NCI-H524 (cell line): ENCODE results near the gene C17orf107.

Source experiments
- DNase-seq, 2 experiments: peaks; one replicate each; lab custom pipeline; 2025; lab: John Stamatoyannopoulos, UW

The C17orf107 gene

DNA sequence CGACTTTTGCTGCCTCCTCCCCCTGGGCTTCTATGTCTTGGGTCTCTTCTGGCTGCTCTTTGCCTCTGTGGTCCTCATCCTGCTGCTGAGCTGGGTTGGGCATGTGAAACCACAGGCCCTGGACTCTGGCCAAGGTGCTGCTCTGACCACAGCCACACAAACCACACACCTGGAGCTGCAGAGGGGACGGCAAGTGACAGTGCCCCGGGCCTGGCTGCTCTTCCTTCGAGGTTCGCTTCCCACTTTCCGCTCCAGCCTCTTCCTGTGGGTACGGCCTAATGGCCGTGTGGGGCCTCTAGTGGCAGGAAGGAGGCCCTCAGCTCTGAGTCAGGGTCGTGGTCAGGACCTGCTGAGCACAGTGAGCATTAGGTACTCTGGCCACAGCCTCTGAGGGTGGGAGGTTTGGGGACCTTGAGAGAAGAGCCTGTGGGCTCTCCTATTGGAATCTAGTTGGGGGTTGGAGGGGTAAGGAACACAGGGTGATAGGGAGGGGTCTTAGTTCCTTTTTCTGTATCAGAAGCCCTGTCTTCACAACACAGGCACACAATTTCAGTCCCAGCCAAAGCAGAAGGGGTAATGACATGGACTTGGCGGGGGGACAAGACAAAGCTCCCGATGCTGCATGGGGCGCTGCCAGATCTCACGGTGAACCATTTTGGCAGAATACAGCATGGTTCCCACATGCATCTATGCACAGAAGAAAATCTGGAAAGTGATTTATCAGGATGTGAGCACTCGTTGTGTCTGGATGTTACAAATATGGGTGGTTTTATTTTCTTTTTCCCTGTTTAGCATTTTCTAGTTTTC is 35.0 kb downstream of the C17orf107 start:
- no peak for DNase-seq

GRCh38 chr17:4935650-4936049 is 36.3 kb downstream of the C17orf107 start:
- no peak for DNase-seq

DNA sequence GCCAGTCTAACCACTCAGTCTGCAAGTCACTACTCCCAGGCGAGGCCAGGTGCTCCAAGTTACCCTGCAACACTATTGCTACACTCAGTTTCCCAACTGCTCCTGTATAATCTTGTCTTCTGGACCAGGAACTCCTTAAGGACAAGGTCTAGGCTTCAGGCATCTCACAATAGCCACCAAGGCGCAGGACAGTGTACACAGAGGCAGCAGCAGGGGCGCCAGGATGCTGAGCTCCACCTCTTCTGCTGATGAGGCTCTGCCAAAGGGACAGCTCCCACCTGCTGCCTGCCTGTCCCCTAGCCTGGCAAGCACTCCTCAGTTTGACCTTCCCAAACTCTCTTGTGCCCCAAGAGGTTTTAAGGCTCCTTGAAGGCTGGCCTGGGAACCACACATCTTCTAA is 37.1 kb downstream of the C17orf107 start:
- no peak for DNase-seq

- DNase-seq = no peak
These were observed 38.2 kb downstream of the C17orf107 start for GRCh38 chr17:4937553-4937952.

DNA sequence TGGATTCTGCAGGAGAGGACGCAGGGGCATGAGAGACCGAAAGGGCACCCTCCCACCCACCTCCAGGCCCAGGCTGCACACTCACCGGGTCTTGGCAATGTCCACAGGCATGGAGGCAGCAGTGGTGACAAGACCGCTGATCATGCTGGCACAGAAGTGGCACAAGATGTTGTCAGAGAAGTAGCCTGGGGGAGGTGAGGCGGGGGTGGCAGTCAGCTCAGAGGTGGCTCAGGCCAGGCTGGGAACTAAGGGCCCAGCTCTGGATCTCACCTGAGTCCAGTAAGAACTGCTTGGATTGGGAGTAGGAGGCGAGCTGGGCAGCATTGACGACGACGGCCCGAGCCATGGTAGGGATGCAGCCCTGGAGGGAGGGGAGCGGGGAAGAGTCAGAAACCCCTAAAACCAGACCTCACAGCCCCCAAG is 38.7 kb downstream of the C17orf107 start:
- DNase-seq = no peak

GRCh38 chr17:4938688-4939545 is 39.6 kb downstream of the C17orf107 start:
- peak in 1 of 2 experiments; percentile 48 for DNase-seq

DNA sequence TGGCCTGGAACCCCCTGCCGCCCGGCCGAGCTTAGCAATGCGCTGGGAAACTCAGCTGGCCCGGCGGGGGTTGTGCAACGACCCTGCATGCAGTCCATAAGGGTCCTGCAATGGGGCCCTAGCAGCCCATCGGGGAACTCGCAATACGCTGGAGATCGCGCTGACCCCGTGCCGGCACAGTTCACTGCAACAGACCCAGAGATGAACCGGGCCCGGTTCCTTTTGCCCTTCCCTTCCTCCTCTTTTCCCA is 40.1 kb downstream of the C17orf107 start:
- peak in 1 of 2 experiments; percentile 52 for DNase-seq

GRCh38 chr17:4939796-4940554 is 40.6 kb downstream of the C17orf107 start, which contains the start of the genes RNF167 and SLC25A11:
TSS of gene RNF167 (plus strand) at chr17:4940268. CDS start at chr17:4940910, 642 bp downstream.
TSS of gene SLC25A11 (minus strand) at chr17:4940046. CDS start at chr17:4939910, 136 bp downstream.
- peak; percentile 99 for DNase-seq

DNA sequence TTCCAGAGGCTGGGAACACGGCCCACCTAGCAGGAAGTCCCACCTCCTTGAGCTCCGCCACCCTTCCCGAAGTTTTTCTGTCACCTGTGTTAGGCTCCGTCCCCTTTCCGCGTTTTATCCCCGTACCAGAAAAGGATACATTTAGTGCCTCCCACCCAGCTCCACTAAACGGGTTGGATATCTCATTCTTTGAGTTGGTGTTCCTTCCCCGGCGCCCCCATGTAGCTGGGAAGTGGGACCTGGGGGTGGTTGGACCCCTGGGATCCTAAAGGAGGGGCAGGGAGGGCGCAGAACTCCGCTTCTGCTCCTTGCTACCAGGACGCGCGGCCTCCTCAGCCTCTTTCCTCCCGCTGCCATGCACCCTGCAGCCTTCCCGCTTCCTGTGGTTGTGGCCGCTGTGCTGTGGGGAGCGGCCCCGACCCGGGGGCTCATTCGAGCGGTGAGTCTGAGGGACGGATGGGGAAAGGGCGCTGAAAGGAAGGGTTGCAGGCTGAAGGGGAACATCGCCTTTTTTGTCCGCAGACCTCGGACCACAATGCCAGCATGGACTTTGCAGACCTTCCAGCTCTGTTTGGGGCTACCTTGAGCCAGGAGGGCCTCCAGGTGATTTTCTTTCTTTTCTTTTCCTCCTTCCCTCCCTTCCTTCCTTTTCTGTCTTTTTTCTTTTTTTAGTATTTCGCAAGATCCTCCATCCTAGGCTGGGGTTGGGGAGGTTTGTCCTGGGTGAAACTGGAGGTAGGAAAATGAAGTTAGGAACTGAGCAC is 41.4 kb downstream of the C17orf107 start:
- no peak for DNase-seq

- no peak for DNase-seq
These were observed 41.9 kb downstream of the C17orf107 start for GRCh38 chr17:4941319-4941610.

- no peak for DNase-seq
These were observed 43.6 kb downstream of the C17orf107 start for GRCh38 chr17:4942760-4943508.

GRCh38 chr17:4944163-4944553 is 44.8 kb downstream of the C17orf107 start:
- no peak for DNase-seq

DNA sequence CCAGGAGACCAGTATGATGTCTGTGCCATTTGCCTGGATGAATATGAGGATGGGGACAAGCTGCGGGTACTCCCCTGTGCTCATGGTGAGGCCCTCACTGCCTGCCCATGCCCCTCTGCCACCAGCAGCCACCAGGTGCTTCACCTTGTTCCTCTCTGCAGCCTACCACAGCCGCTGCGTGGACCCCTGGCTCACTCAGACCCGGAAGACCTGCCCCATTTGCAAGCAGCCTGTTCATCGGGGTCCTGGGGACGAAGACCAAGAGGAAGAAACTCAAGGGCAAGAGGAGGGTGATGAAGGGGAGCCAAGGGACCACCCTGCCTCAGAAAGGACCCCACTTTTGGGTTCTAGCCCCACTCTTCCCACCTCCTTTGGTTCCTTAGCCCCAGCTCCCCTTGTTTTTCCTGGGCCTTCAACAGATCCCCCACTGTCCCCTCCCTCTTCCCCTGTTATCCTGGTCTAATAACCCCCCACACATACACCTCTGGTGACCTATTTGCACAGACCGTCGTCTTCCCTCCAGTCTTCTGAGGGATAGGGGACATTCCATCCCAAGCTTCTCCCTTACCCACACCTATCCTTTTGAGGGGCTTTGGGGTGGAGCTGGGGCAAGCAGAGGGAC is 45.3 kb downstream of the C17orf107 start:
- DNase-seq = no peak

DNA sequence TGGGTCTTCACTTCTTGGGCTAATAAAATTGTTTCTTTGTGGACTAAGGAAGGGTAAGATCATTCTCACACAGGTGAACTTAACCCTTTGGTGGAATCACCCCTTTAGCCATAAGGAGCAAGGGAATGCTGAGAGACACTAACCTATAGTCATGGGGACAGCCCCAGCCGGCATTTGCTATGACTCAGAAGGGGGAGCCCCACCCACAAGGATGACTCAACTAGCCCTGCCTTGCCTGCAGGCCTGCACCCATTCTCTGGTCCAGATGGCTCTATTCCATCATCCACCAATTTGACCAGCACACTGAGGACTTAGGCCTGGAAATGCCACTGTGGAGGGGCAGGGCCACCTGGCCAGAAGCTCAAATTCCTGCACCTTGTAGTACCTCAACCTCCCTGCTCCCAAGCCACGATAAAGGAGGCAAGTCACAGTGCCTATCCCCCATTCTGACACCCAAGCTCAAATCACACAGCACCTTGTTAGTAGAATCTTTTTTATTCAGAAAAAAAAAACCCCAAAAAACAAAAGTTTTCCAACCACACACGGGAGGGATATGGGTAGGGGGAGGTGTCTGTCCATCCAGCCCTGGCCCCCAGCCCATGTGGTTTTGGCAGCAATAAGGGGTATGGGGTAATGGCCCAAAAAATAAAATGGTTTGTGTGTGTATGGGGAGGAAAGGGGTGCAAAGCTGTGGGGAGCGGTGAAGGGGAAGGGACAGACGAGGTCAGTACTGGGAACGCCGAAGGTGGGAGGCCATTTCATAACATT is 46.0 kb downstream of the C17orf107 start:
- DNase-seq = no peak

DNA sequence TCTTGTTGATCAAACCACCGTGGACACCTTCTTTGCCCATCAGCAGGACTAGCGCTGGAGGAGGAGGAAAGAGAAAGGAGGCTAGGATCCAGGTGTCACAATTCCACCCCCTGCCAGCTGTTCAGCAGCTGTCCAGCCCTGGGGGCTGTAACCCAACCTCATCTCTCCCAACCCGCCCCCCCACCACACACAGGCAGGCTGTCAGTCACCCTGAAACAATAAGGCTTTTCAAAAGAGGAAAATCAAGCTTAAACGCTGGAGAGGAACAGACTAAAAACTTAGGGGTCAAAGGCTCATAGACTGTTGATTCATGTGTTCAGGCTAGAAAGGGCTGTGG is 46.6 kb downstream of the C17orf107 start:
- DNase-seq = no peak

GRCh38 chr17:4946312-4946976 is 47.1 kb downstream of the C17orf107 start:
- DNase-seq = no peak

DNA sequence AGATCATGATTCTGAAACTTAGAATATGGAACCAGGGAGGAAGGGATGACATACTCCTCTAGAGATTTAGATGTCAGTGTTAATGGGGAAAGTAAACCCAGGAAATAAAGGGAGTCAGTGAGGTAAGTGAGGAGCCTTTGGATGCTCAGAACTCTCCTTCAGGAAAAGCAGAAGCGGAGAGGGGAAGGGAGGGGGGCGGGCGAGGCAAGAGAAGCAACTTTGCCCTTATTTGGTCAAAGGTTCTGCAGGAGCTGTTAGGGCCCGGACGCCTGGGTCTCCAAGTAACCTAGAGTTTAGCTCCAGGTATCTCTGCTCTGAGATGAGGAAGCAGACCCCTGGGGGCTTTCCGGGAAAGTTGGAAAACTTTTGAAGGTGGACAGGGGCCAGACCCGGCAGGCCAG is 47.7 kb downstream of the C17orf107 start:
- no peak for DNase-seq

GRCh38 chr17:4947411-4948165 is 48.3 kb downstream of the C17orf107 start:
- DNase-seq = peak in 1 of 2 experiments; percentile 42
